OCI-LY1 (cell line): Measurements from ENCODE around the gene CLEC4A.

Source experiments
- CTCF ChIP-seq: fragments of 200-600 bp; sonication (generic), shearing (Covaris generic); IDR thresholded peaks from 2 replicates; pipeline ENCODE4 v1.5.1; 2017; ENCODE audit warnings: mild to moderate bottlenecking, antibody characterized with exemption, low read length, moderate library complexity, mixed read lengths
- EZH2 ChIP-seq: fragments of 200-600 bp; sonication (generic), shearing (Covaris generic); IDR thresholded peaks from 2 replicates; pipeline ENCODE4 v1.8.0; 2017; ENCODE audit warnings: borderline replicate concordance, mixed run types, mild to moderate bottlenecking, antibody characterized with exemption, low read length, moderate library complexity, mixed read lengths

- TF ChIP-seq EZH2 (no peak), CTCF (no peak)
Observed at GRCh38 chr12:8077207-8077606, 46.2 kb upstream of the CLEC4A start.
